Esophagus muscularis mucosa (tissue), 4 donors: ENCODE data around the gene HOXA10.

Experiments
- EP300 ChIP-seq: sonication (generic); formaldehyde crosslinking; IDR thresholded peaks from one replicate; pipeline ENCODE4 v1.6.1; 2017; ENCODE audit warnings: antibody characterized with exemption
- POLR2A ChIP-seq: fragments of 450-650 bp; IDR thresholded peaks from one replicate; pipeline ENCODE4 v1.6.1; 2017; ENCODE audit warnings: antibody characterized with exemption, moderate library complexity, mild to moderate bottlenecking, low read depth
- POLR2AphosphoS5 ChIP-seq, 2 donors: sonication (generic); formaldehyde crosslinking; IDR thresholded peaks; one replicate each; pipeline ENCODE4 v1.6.1; 2017; ENCODE audit warnings: antibody characterized with exemption in 2 of 2
- TF ChIP-seq, protein P1 (sequence below), 3 experiments: fragments of 200-600 bp in 2 of 3; fragments of 450-650 bp in 1 of 3; sonication (generic) in 2 of 3; IDR thresholded peaks; one replicate each; pipeline ENCODE4 v1.5.1; 2017 to 2019; ENCODE audit warnings: antibody characterized with exemption in 3 of 3, mild to moderate bottlenecking in 2 of 3, moderate library complexity in 1 of 3

DNA sequence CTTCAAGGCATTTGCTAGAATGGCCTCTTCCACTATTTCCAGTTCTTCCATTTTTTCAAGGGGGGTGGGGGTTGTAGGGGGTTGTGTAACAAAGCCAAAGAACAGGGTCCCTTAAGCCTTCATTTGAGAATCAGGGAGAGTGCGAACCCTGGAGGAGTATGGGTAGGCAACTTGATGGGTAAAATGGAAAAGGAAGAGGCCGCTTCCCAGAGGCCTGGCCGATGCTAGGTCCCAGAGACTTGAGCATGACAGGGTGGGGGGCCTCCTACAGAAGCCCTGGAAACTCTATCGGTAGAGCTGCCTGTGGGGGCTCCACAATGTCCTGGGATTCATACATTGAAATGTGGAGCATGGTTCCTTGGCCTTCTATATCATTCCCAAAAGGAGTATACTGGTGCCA lies 34.9 kb upstream of the HOXA10 start:
- TF ChIP-seq, protein P1, sequence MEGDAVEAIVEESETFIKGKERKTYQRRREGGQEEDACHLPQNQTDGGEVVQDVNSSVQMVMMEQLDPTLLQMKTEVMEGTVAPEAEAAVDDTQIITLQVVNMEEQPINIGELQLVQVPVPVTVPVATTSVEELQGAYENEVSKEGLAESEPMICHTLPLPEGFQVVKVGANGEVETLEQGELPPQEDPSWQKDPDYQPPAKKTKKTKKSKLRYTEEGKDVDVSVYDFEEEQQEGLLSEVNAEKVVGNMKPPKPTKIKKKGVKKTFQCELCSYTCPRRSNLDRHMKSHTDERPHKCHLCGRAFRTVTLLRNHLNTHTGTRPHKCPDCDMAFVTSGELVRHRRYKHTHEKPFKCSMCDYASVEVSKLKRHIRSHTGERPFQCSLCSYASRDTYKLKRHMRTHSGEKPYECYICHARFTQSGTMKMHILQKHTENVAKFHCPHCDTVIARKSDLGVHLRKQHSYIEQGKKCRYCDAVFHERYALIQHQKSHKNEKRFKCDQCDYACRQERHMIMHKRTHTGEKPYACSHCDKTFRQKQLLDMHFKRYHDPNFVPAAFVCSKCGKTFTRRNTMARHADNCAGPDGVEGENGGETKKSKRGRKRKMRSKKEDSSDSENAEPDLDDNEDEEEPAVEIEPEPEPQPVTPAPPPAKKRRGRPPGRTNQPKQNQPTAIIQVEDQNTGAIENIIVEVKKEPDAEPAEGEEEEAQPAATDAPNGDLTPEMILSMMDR (IDR thresholded peaks at IDR 0.05): no peak
- TF ChIP-seq POLR2A (no peak), EP300 (no peak), POLR2AphosphoS5 (IDR thresholded peaks at IDR 0.05) (no peak)
